ENCODE results near the gene PNMA6E.

Gene PNMA6E

GRCh38 chrX:153347530-153347929 lies 53.6 kb downstream of the PNMA6E start:
- no peak overlapping the region for H3K4me3 ChIP-seq (ENCODE audit: low read depth, low read length)
- no peak for TF ChIP-seq CTCF (IDR thresholded peaks at IDR 0.05; ENCODE audit: low read depth, low read length)

All from WI38 (cell line).